Daoy (cell line): ENCODE data around the gene NFKBIB. TPM values are rescaled to one million over a fixed set of nuclear protein-coding genes. Genes with fewer than 3 reads are reported as not detected.
"Not testable (repeated sequence)": the region's sequence is repeated elsewhere in the genome, so short reads cannot be mapped to it uniquely, and the experiment has no call there.

Source experiments
- DNase-seq: peaks from one replicate; pipeline ENCODE4 v3.0.0-alpha.2; 2015; ENCODE audit warnings: low read depth
- total RNA-seq: library from RNA; depleted of rRNA; stranded (reverse); fragments of >200 nt; shearing (Covaris generic); gene quantifications from 2 replicates; pipeline ENCODE4 v1.2.3, GENCODE V29; 2014

Gene NFKBIB
- total RNA-seq, 1 experiment from 2014 or later: 45.8 TPM

DNA sequence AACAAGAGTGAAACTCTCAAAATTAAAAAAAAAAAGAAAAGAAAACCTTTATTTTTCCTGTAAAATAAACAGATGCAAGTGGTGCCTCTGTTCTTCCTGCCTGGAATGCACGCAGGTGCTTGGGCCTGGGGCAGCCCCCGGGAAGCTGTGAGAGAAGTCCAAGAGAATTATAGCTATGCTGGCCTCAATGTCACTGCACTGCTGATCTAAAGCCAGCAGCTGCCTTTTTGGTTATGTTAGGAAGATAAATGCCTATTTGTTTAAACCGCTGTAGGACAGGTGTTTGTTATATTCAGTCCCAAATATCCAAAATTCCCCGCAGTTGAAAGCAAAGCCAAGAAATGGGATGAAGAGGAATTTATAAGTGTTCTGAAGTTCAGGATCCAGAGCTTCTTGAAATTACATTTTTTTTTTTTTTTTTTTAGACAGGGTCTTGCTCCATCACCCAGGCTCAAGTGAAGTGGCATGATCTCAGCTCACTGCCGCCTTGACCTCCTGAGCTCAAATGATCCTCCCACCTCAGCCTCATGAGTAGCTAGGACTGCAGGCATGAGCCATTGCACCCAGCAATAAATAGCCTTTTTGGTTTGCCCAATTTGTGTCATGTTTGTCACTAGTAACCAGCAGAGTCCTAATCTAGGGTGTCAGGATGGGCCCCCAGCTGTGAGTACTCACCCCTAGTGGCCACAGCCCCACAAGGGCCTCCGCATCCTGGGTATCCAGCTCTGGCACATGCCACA is 23.9 kb upstream of the NFKBIB start:
- DNase-seq: no peak

DNA sequence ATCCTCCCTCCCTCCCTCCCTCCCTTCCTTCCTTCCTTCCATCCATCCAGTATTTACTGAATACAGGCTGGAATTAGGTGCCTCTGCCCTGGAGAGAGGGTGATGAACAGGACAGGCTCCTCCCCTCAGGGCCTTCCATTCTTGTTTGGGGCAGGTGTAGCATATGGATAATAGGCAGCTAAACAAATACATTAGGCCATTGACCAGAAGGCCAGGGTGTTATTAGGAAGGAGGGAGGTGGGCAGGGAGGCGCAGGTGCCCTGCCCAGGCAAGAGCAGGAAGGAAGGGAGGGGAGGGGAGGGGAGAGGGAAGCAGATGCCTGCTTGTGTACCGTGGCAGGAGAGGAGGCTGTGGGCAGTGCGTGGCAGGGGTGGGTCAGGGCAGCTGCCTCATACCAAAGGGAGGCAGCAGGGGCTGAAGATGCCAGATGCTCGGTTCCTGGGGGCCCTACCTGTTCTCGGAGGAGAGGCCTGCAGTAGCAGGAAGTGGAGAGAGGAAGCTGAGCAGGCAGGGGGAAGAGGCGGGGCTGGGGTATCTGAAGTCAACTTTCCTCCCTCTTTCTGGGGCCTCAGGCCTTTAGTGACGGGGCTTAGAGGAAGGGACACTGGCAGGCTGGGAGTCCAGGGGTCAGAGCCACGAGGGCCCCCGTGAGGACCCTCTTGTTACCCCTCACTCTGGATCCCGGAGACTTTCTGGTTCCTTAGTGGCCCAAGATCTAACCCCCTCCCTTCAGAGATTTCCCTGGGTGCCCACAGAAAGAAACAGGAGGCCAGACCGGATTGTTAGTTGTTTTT is 21.8 kb upstream of the NFKBIB start, which contains the start of gene RINL:
RINL (minus strand) TSS at position 495 of the 794 bp plus-strand sequence. CDS start 1,533 bp downstream, outside the sequence.
- no peak for DNase-seq

- DNase-seq: no peak
These were observed 21.0 kb upstream of the NFKBIB start for GRCh38 chr19:38878575-38879399.

DNA sequence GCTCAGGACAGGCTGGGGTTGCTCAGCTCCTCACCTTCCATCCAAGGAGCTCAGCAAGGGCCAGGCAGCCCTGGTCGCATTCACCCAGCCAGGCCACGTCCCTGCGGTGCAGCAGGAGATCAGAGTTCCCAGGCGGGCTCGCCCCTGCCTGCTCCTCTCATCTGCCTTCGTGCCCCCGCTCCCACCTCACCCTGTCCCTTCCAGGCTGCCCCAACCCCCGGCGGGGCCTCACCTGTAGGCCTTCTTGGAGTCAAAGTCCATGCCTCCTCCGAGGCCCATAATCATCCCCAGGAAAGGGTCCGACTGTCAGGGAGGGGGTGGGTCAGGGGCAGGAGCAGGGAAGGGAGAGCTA is 20.4 kb upstream of the NFKBIB start:
- DNase-seq: no peak

DNA sequence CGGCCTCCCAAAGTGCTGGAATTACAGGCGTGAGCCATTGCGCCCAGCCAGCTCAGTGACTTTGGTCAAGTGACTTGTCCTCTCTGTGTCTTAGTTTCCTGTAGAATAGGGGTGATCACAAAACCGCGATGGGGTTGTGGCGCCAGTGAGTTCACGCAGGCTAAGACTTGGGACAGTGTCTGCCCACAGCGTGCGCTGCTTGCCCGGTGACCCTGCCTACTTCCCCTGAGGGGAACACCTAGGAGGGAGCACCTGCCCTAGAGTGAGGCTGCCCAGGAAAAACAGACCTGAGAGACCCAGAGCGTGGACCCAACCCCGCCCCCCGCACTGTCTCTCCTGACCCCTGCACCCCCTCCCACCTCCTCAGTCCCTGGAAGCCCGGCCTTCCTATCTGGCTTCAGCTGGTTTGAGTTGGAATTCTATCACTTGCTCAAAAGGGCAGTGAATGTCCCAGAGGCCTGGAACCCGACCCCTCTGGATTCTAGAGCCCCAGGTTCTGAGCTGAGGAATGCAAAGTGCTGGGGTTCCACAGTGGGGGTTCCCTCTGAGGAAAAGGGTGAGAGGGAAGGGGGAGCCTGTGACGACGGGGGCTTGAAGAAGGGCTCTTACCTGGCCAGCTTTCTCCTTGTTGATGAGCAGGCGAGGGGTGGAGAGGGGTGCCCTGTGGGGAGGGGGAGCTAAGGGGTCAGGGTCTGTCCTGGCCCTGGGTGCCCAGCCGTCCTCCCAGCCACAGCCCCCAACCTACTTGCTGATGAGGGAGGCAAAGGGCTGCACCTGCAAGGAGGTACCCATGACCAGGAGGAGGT is 19.5 kb upstream of the NFKBIB start:
- no peak for DNase-seq

- no peak for DNase-seq
These were observed 18.7 kb upstream of the NFKBIB start for GRCh38 chr19:38880882-38881609.

GRCh38 chr19:38883286-38883685 is 16.5 kb upstream of the NFKBIB start:
- DNase-seq: no peak

GRCh38 chr19:38884691-38885090 is 15.1 kb upstream of the NFKBIB start:
- not testable (repeated sequence) for DNase-seq

DNA sequence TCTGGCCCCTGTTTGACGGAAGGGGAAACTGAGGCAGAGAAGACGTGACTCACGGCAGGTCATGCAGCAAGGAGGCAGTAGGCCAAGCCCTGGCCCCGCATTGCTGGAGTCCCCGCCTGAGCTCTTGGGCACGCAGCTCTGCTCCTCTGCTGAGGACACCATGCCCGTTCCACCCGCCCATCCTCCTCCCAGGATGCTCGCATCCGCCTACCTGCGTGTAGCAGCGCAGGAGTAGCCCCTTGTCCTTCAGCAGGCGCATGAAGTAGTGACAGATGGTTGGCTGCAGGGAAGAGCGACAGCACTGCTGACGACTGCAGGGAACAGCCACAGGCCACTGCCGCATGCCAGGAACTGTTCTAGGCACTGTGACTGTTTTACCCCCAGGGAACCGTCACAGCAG is 10.9 kb upstream of the NFKBIB start:
- DNase-seq: no peak

GRCh38 chr19:38889803-38890202 is 10.0 kb upstream of the NFKBIB start:
- no peak for DNase-seq

GRCh38 chr19:38890686-38891085 is 9.1 kb upstream of the NFKBIB start:
- no peak for DNase-seq

DNA sequence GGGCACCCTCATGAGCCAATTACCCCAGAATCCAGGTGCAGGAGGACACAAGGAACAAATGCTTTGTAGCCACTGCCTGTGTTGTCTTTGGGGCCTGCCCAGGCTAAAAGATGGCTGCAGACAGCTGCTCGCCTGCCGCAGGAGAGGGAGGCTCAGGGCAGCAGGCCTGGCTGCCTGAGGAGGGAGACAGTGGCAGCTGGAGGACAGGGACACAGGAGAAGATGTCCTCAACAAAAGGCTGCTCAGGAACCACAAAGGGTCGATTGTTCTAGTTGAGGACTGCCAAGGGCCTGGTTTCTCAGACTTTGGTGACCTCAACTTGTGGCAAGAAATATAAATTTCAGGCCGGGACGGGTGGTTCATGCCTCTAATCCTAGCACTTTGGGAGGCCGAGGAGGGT is 8.0 kb upstream of the NFKBIB start:
- no peak for DNase-seq

- no peak for DNase-seq
These were observed 6.9 kb upstream of the NFKBIB start for GRCh38 chr19:38892841-38893240.

DNA sequence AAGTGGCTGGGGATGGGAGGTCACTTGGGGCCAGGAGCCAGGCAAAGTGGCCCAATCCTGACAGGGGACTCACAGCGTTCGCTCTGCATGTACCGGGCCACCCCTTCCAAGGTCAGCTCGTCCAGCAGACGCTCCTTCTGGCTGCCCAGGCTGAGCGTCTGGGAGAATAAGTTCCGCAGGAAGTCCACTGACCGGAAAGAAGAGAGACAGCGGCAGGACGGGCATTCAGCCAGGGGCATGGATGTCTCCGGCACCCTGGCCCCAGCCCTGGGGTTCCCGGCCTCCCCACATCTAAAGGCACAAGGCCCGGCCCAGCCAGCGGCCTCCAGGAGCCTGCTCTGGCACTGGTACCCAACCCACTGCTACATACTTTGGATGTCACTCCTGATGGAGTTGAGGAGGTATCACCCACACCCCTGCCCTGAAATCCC is 6.4 kb upstream of the NFKBIB start:
- no peak for DNase-seq

DNA sequence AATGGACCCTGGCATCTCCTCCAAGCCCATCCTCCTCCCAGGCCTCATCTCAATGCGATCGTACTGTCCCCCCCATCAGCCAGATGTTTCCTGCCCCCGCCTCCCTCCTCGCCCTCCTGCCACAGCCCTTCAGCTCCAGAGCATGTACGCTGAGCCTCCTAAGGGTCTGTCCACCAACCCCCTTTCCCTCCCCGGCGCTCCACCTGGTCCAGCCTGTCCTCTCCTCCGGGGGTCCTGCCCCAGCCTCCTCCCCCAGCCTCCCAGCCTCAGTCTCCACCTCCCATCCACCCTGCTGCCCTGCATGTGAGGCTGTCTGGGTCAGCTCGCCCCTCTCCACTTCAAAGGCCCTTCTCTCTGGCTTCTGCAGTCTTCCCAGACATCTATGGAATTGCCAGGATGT is 4.8 kb upstream of the NFKBIB start:
- DNase-seq: no peak

DNA sequence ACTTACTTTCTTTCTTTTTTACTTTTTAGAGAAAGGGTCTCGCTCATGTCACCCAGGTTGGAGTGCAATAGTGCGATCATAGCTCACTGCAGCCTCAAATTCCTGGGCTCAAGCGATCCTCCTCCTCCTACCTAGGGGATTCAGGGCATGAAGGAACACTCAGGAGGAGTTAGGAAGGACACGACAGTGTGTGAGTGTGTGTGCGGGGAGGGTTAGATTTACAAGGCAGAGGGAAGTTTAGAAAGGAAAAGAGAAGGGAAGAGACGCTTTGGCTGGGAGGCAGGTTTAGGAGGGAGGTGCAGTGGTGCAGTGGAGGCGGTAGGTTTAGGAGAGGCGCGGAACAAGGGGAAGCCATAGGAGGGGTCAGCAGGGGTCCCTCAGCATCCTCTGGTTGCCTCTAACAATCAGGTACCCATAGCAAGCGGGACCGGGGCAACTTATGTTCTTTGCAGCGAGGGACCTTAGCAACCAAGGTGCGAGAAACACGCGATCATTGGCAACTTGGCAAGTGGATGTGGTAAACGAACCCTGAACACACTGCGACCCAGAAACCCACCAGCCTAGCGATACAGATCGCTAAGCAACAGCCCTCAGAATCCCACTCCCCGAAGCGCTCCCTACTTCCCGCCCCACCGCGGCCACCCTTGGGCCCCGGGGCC is 852 bp upstream of the NFKBIB start:
- DNase-seq: no peak

- no peak for DNase-seq
These were observed 447 bp downstream of the NFKBIB start for GRCh38 chr19:38900202-38900629.

- DNase-seq: no peak
These were observed 998 bp downstream of the NFKBIB start for GRCh38 chr19:38900743-38901190.

- no peak for DNase-seq
These were observed 1.9 kb downstream of the NFKBIB start for GRCh38 chr19:38901683-38902082.
